Hepatocyte (in vitro differentiated cells): ENCODE measurements around the gene RIC8B. TPM values are rescaled to one million over a fixed set of nuclear protein-coding genes. Genes with fewer than 3 reads are reported as not detected.

Experiments used
- DNase-seq: peaks from one replicate; pipeline ENCODE4 v3.0.0-alpha.2; 2016; ENCODE audit warnings: low spot score
- H2AFZ ChIP-seq: fragments of 200-600 bp; sonication (generic); 2 replicates; pipeline ENCODE4 v1.6.0; 2016; ENCODE audit warnings: antibody characterized with exemption, mild to moderate bottlenecking
- H3K27ac ChIP-seq: fragments of 200-600 bp; sonication (generic); 2 replicates; pipeline ENCODE4 v1.5.1; 2016; ENCODE audit warnings: mild to moderate bottlenecking
- H3K27me3 ChIP-seq: fragments of 200-600 bp; sonication (generic); 2 replicates; pipeline ENCODE4 v1.6.1; 2016
- H3K36me3 ChIP-seq: fragments of 200-600 bp; sonication (generic); replicated peaks from 2 replicates; pipeline ENCODE4 v1.5.1; 2016; ENCODE audit warnings: low read depth; ENCODE audit not compliant: insufficient read depth
- H3K4me1 ChIP-seq: fragments of 200-600 bp; sonication (generic); 2 replicates; pipeline ENCODE4 v1.5.1; 2016; ENCODE audit warnings: mild to moderate bottlenecking, moderate library complexity; ENCODE audit not compliant: insufficient read depth
- H3K4me2 ChIP-seq: fragments of 200-600 bp; sonication (generic); 2 replicates; pipeline ENCODE4 v1.6.0; 2016
- H3K4me3 ChIP-seq: fragments of 200-600 bp; sonication (generic); 2 replicates; pipeline ENCODE4 v1.5.1; 2016; ENCODE audit warnings: mild to moderate bottlenecking
- H3K79me2 ChIP-seq: fragments of 200-600 bp; sonication (generic); 2 replicates; pipeline ENCODE4 v1.6.0; 2017; ENCODE audit warnings: mild to moderate bottlenecking
- H3K9me2 ChIP-seq: fragments of 200-600 bp; sonication (generic); replicated peaks from 2 replicates; pipeline ENCODE4 v1.6.0; 2017; ENCODE audit warnings: mild to moderate bottlenecking; ENCODE audit not compliant: insufficient read depth
- H3K9me3 ChIP-seq: fragments of 200-600 bp; sonication (generic); 2 replicates; pipeline ENCODE4 v1.5.1; 2016; ENCODE audit warnings: low read depth, mild to moderate bottlenecking
- H4K20me1 ChIP-seq: fragments of 200-600 bp; sonication (generic); 2 replicates; pipeline ENCODE4 v1.6.0; 2016; ENCODE audit warnings: mild to moderate bottlenecking; ENCODE audit not compliant: insufficient read depth, poor library complexity, severe bottlenecking
- EZH2 ChIP-seq: fragments of 200-600 bp; sonication (generic); IDR thresholded peaks from 2 replicates; pipeline ENCODE4 v1.6.1; 2016; ENCODE audit warnings: antibody characterized with exemption, mild to moderate bottlenecking, borderline replicate concordance
- EZH2phosphoT487 ChIP-seq: fragments of 200-600 bp; sonication (generic); IDR thresholded peaks from one replicate; pipeline ENCODE4 v1.6.1; 2018; ENCODE audit warnings: antibody characterized with exemption, mild to moderate bottlenecking, low read depth, moderate library complexity; ENCODE audit not compliant: unreplicated experiment, severe bottlenecking
- WGBS: methylation state at CpG from one replicate; pipeline ENCODE4 v1.1.6; 2016; ENCODE audit warnings: low lambda C conversion rate; ENCODE audit errors: missing lambda C conversion rate; 5-methylcytosine and 5-hydroxymethylcytosine counted together
- polyA plus RNA-seq: library from polyadenylated mRNA; unstranded; fragments of >200 nt; fragmentation: Nextera tagmentation; extraction: Ambion mirVana; gene quantifications from 2 replicates; pipeline ENCODE4 v1.2.1, GENCODE V29; 2016
- total RNA-seq: library from RNA; depleted of rRNA; stranded (reverse); fragments of >200 nt; gene quantifications from 2 replicates; pipeline ENCODE4 v1.2.3, GENCODE V29; 2014
- TF ChIP-seq, protein P1 (sequence below): fragments of 200-600 bp; sonication (generic); IDR thresholded peaks from 2 replicates; pipeline ENCODE4 v1.5.1; 2016; ENCODE audit warnings: antibody characterized with exemption, mild to moderate bottlenecking; ENCODE audit not compliant: poor library complexity

The RIC8B gene
- total and polyA plus RNA-seq, 2 experiments from 2014 or later: 5.4 to 10.6 TPM

DNA sequence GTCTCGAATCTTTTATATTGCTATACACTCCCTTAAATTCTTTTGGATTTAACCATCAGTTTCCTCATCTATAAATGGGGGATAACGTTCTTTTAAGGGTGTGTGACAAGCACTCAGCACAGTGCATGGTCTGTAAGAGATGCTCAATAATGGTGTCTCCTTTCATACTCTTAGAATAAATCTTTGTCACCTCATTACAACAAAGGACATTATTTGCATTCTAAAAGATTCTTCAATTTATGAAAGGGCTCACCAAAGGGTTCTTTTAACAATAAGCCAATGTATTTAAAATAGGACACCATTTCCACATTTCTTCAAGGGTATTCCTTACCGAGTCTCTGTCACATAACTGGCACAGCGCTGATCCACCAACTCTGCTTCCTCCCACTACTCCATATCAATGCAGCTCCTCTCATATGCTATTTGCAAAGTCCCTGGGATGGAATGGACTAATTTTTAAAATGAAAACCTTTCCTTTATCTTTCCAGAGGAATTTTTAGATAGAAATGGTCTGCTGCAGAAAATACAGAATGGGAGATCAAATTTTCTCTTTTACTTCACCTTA, 29.2 kb upstream of the RIC8B start:
- no peaks in the 10 kb centered on the region for H3K4me1 ChIP-seq
- H3K79me2 ChIP-seq: no peaks in the 10 kb centered on the region
- no peak overlapping the region for H3K4me2 ChIP-seq
- H3K9me3 ChIP-seq: no peaks in the 10 kb centered on the region
- H3K9me2 ChIP-seq: no peaks in the 10 kb centered on the region
- no peak overlapping the region for H3K4me3 ChIP-seq
- TF ChIP-seq, protein P1, sequence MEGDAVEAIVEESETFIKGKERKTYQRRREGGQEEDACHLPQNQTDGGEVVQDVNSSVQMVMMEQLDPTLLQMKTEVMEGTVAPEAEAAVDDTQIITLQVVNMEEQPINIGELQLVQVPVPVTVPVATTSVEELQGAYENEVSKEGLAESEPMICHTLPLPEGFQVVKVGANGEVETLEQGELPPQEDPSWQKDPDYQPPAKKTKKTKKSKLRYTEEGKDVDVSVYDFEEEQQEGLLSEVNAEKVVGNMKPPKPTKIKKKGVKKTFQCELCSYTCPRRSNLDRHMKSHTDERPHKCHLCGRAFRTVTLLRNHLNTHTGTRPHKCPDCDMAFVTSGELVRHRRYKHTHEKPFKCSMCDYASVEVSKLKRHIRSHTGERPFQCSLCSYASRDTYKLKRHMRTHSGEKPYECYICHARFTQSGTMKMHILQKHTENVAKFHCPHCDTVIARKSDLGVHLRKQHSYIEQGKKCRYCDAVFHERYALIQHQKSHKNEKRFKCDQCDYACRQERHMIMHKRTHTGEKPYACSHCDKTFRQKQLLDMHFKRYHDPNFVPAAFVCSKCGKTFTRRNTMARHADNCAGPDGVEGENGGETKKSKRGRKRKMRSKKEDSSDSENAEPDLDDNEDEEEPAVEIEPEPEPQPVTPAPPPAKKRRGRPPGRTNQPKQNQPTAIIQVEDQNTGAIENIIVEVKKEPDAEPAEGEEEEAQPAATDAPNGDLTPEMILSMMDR: no peak
- TF ChIP-seq EZH2 (no peak), EZH2phosphoT487 (no peak)
- WGBS: 89% methylated on average over 4 of the region's 4 CpGs
- no peak overlapping the region for H2AFZ ChIP-seq
- no peak for DNase-seq
- H3K27me3 ChIP-seq: no peaks in the 10 kb centered on the region
- H3K36me3 ChIP-seq: no peaks in the 10 kb centered on the region
- H4K20me1 ChIP-seq: no peaks in the 10 kb centered on the region
- no peak overlapping the region for H3K27ac ChIP-seq

DNA sequence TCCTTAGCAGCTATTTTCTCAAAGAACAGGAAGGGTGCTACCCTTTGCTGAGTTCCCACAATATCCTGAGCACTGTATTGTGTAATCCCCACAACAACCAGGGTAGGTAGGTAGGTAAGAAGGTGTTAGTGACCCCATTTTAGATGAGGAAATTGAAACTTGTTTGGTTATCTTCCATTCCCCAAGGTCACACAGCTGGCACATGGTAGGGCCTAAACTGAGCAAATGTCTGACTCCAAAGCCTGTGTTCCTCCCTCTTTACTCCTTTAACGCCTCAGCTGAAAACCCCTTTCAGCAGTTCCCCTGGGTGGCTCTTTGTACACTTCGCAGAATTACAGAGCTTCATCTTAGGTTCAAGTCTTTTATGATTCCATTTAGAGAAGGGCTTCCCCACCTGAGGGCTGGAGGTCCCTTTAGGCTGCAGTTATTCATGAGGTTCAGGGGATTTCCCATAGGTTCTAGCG, 26.5 kb upstream of the RIC8B start:
- DNase-seq: no peak
- Histone ChIP-seq H3K4me1 (no peaks in the 10 kb centered on the region), H3K4me2 (no peak overlapping the region), H3K27ac (no peak overlapping the region), H3K27me3 (no peaks in the 10 kb centered on the region), H3K79me2 (no peaks in the 10 kb centered on the region), H2AFZ (no peak overlapping the region), H4K20me1 (no peaks in the 10 kb centered on the region), H3K9me2 (no peaks in the 10 kb centered on the region), H3K9me3 (no peaks in the 10 kb centered on the region), H3K36me3 (no peaks in the 10 kb centered on the region), H3K4me3 (no peak overlapping the region)
- 88% methylated on average over 3 of the region's 3 CpGs for WGBS
- TF ChIP-seq, protein P1: no peak
- TF ChIP-seq EZH2phosphoT487 (no peak), EZH2 (no peak)

DNA sequence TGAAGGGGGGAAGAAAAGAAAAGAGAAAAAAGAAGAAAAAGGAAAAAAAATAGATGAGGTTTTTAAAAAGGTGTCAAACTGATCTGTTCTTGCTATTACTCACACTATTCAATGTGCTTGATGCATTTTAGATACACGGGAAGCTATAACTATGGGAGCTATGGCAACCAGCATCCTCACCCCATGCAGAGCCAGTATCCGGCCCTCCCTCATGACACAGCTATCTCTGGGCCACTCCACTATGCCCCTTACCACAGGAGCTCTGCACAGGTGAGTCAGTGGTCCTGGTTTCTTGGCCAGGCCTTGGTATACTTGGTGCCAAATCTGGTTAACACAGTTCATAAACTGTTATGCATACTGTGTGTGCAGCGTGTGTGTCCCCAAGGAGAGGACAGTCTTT, 24.0 kb upstream of the RIC8B start:
- H3K27me3 ChIP-seq: no peaks in the 10 kb centered on the region
- no peak overlapping the region for H3K4me3 ChIP-seq
- no peak overlapping the region for H3K4me2 ChIP-seq
- no peak overlapping the region for H2AFZ ChIP-seq
- WGBS: 90% methylated on average over 3 of the region's 3 CpGs
- no peak for DNase-seq
- H3K36me3 ChIP-seq: no peaks in the 10 kb centered on the region
- H4K20me1 ChIP-seq: no peaks in the 10 kb centered on the region
- H3K4me1 ChIP-seq: no peaks in the 10 kb centered on the region
- no peaks in the 10 kb centered on the region for H3K79me2 ChIP-seq
- no peak overlapping the region for H3K27ac ChIP-seq
- no peaks in the 10 kb centered on the region for H3K9me2 ChIP-seq
- H3K9me3 ChIP-seq: no peaks in the 10 kb centered on the region
- TF ChIP-seq EZH2: no peak
- TF ChIP-seq EZH2phosphoT487: no peak
- TF ChIP-seq, protein P1: no peak

DNA sequence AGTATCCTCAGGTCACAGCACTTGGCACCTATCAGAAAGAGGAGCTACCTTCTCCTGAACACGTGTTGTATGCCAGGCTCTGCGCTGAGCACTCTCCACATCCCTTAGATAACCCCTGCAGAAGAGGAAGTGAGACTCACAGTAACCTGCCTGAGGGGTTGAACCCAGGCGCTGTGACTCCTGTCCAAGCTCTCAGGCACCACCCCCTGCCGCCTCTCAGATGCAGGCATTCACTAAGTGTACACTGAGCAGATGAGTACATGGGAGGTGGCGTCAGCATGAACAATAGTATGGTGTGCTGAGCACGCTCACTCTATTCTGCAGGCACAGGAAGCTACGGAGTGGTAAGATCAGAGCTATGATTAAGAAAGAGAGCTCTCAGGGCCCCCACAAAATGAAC, 21.0 kb upstream of the RIC8B start:
- Histone ChIP-seq H3K36me3 (no peaks in the 10 kb centered on the region), H3K27me3 (no peaks in the 10 kb centered on the region), H3K27ac (no peak overlapping the region), H3K4me1 (no peaks in the 10 kb centered on the region), H3K4me3 (no peak overlapping the region), H3K9me2 (no peaks in the 10 kb centered on the region), H3K9me3 (no peaks in the 10 kb centered on the region), H3K4me2 (no peak overlapping the region), H3K79me2 (no peaks in the 10 kb centered on the region), H2AFZ (no peak overlapping the region), H4K20me1 (no peaks in the 10 kb centered on the region)
- TF ChIP-seq, protein P1: no peak
- TF ChIP-seq EZH2phosphoT487 (no peak), EZH2 (no peak)
- WGBS: 79% methylated on average over 7 of the region's 7 CpGs
- DNase-seq: no peak
